ENCODE results near the gene TIPIN. TPM values are rescaled to one million over a fixed set of nuclear protein-coding genes. Genes with fewer than 3 reads are reported as not detected.
"Not testable (repeated sequence)": the region's sequence is repeated elsewhere in the genome, so short reads cannot be mapped to it uniquely, and the experiment has no call there.

The TIPIN gene
- total RNA-seq, 1 experiment from 2014 or later: 27.0 TPM

DNA sequence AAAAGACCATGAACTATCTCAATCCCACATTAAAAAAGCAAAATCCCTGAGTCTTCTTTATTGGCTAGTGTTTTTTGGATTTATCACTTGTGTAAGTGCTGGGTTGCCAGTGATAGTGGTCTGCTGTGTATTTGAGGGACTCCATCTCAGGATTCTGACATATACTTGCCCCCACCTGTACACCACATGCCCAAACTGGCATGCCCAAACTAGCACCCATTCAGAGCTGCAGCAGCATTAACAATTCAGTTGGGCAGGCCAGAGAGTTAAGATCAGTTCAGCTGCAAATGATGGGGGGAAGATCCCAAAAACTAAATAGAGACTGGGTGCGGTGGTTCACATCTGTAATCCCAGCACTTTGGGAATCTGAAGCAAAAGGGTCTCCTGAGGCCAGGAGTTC is 6.3 kb upstream of the TIPIN start:
- Mint-ChIP-seq H3K36me3 (ENCODE audit: insufficient read depth, unreplicated experiment) (no peaks in the 10 kb centered on the region), H3K4me3 (ENCODE audit: low read depth, unreplicated experiment) (no peak overlapping the region), H3K9me3 (ENCODE audit: low read depth, unreplicated experiment) (no peaks in the 10 kb centered on the region), H3K4me1 (ENCODE audit: low read depth, unreplicated experiment) (peaks cover 8% of the 10 kb centered on the region), H3K27ac (ENCODE audit: unreplicated experiment) (no peak overlapping the region), H3K27me3 (ENCODE audit: unreplicated experiment) (no peaks in the 10 kb centered on the region)
- CTCF ChIA-PET: no interaction called here
- TF ChIP-seq, protein P1, sequence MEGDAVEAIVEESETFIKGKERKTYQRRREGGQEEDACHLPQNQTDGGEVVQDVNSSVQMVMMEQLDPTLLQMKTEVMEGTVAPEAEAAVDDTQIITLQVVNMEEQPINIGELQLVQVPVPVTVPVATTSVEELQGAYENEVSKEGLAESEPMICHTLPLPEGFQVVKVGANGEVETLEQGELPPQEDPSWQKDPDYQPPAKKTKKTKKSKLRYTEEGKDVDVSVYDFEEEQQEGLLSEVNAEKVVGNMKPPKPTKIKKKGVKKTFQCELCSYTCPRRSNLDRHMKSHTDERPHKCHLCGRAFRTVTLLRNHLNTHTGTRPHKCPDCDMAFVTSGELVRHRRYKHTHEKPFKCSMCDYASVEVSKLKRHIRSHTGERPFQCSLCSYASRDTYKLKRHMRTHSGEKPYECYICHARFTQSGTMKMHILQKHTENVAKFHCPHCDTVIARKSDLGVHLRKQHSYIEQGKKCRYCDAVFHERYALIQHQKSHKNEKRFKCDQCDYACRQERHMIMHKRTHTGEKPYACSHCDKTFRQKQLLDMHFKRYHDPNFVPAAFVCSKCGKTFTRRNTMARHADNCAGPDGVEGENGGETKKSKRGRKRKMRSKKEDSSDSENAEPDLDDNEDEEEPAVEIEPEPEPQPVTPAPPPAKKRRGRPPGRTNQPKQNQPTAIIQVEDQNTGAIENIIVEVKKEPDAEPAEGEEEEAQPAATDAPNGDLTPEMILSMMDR (IDR thresholded peaks at IDR 0.05; ENCODE audit: unreplicated experiment): no peak
- no TSS peak for BruUV-seq (replicated peaks)
- intact Hi-C loops (cut with micrococcal nuclease; ENCODE audit: unreplicated experiment): no loop called here
- no peak for DNase-seq

DNA sequence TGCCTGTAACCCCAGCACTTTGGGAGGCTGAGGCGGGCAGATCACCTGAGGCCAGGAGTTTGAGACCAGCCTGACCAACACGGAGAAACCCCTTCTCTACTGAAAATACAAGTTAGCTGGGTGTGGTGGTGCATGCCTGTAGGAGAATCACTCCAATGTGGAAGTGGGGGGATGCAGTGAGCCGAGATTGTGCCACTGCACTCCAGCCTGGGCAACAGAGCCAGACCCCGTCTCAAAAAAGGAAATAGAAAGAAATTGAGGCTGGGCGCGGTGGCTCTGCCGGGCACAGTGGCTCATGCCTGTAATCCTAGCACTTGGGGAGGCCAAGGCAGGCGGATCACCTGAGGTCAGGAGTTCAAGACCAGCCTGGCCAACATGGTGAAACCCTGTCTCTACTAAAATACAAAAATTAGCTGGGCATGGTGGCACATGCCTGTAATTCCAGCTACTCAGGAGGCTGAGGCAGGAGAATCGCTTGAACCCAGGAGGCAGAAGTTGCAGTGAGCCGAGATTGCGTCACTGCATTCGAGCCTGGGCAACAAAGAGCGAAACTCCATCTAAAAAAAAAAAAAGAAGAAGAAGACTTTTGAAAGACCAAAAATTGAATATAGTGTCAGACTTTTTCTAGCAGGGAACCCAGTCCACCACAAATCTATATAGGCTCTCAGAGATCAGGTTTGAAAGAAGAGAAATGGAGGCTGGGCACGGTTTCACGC is 5.4 kb upstream of the TIPIN start:
- DNase-seq; H3K36me3 Mint-ChIP-seq (ENCODE audit: insufficient read depth, unreplicated experiment); BruUV-seq (replicated peaks); CTCF ChIA-PET; intact Hi-C loops (cut with micrococcal nuclease; ENCODE audit: unreplicated experiment); H3K4me1 Mint-ChIP-seq (ENCODE audit: low read depth, unreplicated experiment); H3K9me3 Mint-ChIP-seq (ENCODE audit: low read depth, unreplicated experiment); H3K4me3 Mint-ChIP-seq (ENCODE audit: low read depth, unreplicated experiment); H3K27me3 Mint-ChIP-seq (ENCODE audit: unreplicated experiment); H3K27ac Mint-ChIP-seq (ENCODE audit: unreplicated experiment): not testable (repeated sequence)

DNA sequence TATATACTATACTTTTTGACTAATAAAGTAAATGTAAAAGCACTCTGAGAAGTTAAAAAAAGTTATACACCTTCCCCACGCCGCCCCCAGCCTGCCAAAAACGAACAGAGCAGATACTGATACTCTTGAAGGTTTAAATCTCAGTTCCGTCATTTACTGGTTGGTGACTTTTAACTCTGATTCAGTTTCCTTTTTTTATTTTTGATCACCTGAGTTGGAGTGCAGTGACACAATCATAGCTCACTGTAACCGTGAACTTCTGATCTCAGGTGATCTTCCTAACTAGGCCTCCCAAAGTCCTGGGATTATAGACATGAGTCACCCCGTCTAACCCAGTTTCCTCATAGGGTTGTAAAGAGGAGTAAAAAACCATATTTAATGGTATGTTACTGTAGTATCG is 3.3 kb upstream of the TIPIN start:
- CTCF ChIA-PET: interaction anchor here (0.6 kb wide), 1 partner anchor 27 kb away, joined by 3 read pairs; no protein-coding TSS in a partner anchor
- BruUV-seq (replicated peaks): no TSS peak
- DNase-seq: no peak
- H3K9me3 Mint-ChIP-seq (ENCODE audit: low read depth, unreplicated experiment): no peaks in the 10 kb centered on the region
- TF ChIP-seq, protein P1 (IDR thresholded peaks at IDR 0.05; ENCODE audit: unreplicated experiment): no peak
- intact Hi-C loops (cut with micrococcal nuclease; ENCODE audit: unreplicated experiment): no loop called here
- H3K4me3 Mint-ChIP-seq (ENCODE audit: low read depth, unreplicated experiment): no peak overlapping the region
- peaks cover 23% of the 10 kb centered on the region for H3K4me1 Mint-ChIP-seq (ENCODE audit: low read depth, unreplicated experiment)
- H3K36me3 Mint-ChIP-seq (ENCODE audit: insufficient read depth, unreplicated experiment): peaks cover 18% of the 10 kb centered on the region
- H3K27me3 Mint-ChIP-seq (ENCODE audit: unreplicated experiment): no peaks in the 10 kb centered on the region
- H3K27ac Mint-ChIP-seq (ENCODE audit: unreplicated experiment): no peak overlapping the region

DNA sequence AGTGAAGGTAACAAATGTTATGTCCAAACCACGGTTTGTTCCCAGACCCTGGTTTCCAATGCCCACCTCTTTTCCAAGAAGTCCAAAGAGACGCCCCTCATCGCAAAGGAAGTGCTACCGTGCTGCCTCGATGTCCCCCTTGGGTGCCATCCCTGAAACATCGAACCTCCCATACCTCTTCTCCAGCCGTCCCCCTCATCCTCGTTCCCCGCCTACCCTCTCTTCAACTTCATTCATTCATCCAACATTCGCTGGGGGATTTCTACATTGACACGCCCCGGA is 467 bp downstream of the TIPIN start:
- CTCF ChIA-PET: interaction anchor here (0.7 to 1.3 kb wide), 2 partner anchors 30 to 814 kb away, joined by 4 to 5 read pairs; partner anchors contain the start of gene MAP2K1
- TF ChIP-seq, protein P1 (IDR thresholded peaks at IDR 0.05; ENCODE audit: unreplicated experiment): no peak
- peaks cover 32% of the 10 kb centered on the region for H3K4me1 Mint-ChIP-seq (ENCODE audit: low read depth, unreplicated experiment)
- BruUV-seq (replicated peaks): TSS peak; percentile 63
- H3K27me3 Mint-ChIP-seq (ENCODE audit: unreplicated experiment): no peaks in the 10 kb centered on the region
- peak overlapping the region; percentile 98 for H3K27ac Mint-ChIP-seq (ENCODE audit: unreplicated experiment)
- intact Hi-C loops (cut with micrococcal nuclease; ENCODE audit: unreplicated experiment): loop anchor here (1.0 kb wide), 1 partner anchor 30 kb away; the partner anchor contains the start of gene MAP2K1
- no peak for DNase-seq
- no peaks in the 10 kb centered on the region for H3K9me3 Mint-ChIP-seq (ENCODE audit: low read depth, unreplicated experiment)
- peaks cover 26% of the 10 kb centered on the region for H3K36me3 Mint-ChIP-seq (ENCODE audit: insufficient read depth, unreplicated experiment)
- H3K4me3 Mint-ChIP-seq (ENCODE audit: low read depth, unreplicated experiment): peak overlapping the region; percentile 99

DNA sequence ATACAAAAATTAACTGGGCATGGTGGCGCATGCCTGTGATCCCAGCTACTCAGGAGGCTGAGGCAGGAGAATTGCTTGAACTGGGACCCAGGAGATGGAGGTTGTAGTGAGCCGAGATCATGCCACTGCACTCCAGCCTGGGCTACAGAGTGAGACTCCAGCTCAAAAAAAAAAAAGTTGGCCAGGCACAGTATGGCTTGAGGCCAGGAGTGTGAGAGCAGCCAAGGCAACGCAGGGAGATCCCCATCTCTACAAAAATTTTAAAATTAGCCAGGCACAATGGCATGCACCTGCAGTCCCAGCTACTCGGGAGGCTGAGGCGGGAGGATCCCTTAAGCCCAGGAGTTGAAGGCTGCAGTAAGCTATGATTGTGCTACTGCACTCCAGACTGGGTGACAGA is 8.0 kb downstream of the TIPIN start:
- H3K4me3 Mint-ChIP-seq (ENCODE audit: low read depth, unreplicated experiment); H3K27ac Mint-ChIP-seq (ENCODE audit: unreplicated experiment); BruUV-seq (replicated peaks); H3K4me1 Mint-ChIP-seq (ENCODE audit: low read depth, unreplicated experiment); H3K9me3 Mint-ChIP-seq (ENCODE audit: low read depth, unreplicated experiment); CTCF ChIA-PET; DNase-seq; intact Hi-C loops (cut with micrococcal nuclease; ENCODE audit: unreplicated experiment); H3K27me3 Mint-ChIP-seq (ENCODE audit: unreplicated experiment): not testable (repeated sequence)
- peaks cover 32% of the 10 kb centered on the region for H3K36me3 Mint-ChIP-seq (ENCODE audit: insufficient read depth, unreplicated experiment)

Measured in Calu3 (cell line).